ENCODE results near the gene GPR39.

Gene GPR39

DNA sequence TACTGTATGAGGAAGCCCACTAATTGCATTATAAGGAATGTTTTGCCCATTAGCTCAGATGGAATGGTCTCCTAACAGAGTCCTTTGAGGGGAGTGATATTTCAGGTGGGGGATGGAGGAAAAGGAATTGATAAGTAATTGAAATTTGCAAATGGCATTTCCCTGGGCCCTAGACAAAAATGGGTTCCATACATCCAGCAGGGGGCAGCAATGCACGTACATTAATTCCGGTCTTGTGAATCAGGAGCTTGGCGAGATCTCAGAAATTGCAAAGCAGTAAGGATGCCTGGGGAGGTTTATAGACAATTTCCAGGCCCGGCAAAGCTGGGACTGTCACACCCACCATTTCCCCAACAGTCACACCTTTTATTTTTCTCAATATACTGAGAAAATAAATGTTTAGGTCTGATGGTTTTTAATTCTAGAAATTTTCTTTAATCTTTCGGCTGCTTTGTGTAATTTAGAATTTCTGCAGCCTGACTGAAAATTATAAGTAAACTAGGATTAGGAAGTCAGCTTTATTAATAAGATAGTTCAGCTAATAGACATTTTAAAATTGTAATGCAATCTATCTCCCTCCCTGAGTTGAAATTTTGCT lies 130.6 kb downstream of the GPR39 start:
- H3K4me1 ChIP-seq = no peaks in the 10 kb centered on the region
- no peaks in the 10 kb centered on the region for H3K36me3 ChIP-seq
- no peak overlapping the region for H3K4me3 ChIP-seq
- intact Hi-C loops (cut with DNase I; ENCODE audit: low total_unique reads) = no loop called here
- no peaks in the 10 kb centered on the region for H3K9me3 ChIP-seq
- no peak overlapping the region for H3K27ac ChIP-seq
- DNase-seq = peak in 1 of 2 donors; percentile 63
- TF ChIP-seq, protein P1, sequence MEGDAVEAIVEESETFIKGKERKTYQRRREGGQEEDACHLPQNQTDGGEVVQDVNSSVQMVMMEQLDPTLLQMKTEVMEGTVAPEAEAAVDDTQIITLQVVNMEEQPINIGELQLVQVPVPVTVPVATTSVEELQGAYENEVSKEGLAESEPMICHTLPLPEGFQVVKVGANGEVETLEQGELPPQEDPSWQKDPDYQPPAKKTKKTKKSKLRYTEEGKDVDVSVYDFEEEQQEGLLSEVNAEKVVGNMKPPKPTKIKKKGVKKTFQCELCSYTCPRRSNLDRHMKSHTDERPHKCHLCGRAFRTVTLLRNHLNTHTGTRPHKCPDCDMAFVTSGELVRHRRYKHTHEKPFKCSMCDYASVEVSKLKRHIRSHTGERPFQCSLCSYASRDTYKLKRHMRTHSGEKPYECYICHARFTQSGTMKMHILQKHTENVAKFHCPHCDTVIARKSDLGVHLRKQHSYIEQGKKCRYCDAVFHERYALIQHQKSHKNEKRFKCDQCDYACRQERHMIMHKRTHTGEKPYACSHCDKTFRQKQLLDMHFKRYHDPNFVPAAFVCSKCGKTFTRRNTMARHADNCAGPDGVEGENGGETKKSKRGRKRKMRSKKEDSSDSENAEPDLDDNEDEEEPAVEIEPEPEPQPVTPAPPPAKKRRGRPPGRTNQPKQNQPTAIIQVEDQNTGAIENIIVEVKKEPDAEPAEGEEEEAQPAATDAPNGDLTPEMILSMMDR (IDR thresholded peaks at IDR 0.05) = peak; percentile 39 to 42
- no peaks in the 10 kb centered on the region for H3K27me3 ChIP-seq

DNA sequence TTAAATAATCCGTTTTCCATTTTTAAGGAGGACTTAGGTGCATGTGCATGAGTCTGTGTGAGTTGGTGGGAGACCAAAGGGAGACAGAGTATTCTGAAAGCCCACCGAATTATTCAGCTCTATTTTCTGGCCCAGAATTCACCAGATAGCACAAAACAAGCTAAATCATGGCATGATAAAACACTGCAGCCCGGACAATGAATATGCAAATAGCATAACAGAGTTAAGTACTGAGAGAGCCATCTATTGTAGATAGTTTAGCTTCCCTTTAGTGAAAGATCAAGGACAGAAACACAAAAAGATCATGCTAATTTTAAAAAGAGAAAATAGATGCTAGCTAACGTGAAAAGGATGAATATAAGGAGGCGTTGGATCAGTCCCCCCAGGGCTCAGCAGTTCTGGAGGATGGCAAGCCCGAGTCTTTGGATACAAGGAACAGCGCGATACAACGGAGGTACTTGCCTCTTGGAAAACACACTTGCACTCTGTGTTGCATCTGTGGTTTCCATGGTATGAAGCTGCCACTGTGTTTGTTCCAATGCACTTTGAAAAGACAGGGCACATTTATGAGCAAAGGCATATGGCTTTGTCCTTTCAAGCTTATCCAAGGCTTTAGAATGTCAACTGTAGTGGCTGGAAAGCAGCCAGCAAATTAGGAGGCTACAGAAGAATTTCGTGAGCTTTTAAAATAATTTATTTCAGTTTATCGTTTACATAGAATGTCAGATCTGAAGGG lies 133.5 kb downstream of the GPR39 start:
- TF ChIP-seq, protein P1 (IDR thresholded peaks at IDR 0.05) = no peak
- H3K9me3 ChIP-seq = no peaks in the 10 kb centered on the region
- intact Hi-C loops (cut with DNase I; ENCODE audit: low total_unique reads) = no loop called here
- H3K36me3 ChIP-seq = no peaks in the 10 kb centered on the region
- H3K4me1 ChIP-seq = no peaks in the 10 kb centered on the region
- DNase-seq = no peak
- no peak overlapping the region for H3K4me3 ChIP-seq
- no peak overlapping the region for H3K27ac ChIP-seq
- H3K27me3 ChIP-seq = no peaks in the 10 kb centered on the region

DNA sequence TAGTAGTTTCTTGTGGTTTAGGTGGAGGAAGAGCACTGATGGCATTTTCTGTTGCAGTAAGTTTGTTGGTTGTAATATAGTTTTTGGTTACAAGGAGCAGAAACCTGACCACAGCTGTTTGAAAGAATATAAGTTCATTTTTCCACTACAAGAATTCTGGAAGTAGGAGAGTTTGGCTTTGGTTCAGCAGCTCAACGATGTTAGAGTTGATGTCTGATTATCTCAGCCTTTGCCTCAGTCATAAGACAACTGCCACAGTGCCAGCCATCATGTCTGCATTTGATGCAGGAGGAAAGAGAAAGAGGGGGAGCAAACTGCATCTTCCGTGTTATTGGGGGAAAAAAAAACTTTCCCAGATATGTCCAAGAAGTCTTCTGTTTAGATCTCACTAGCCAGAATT lies 134.3 kb downstream of the GPR39 start:
- H3K4me1 ChIP-seq = no peaks in the 10 kb centered on the region
- H3K9me3 ChIP-seq = no peaks in the 10 kb centered on the region
- H3K27ac ChIP-seq = no peak overlapping the region
- no peak for DNase-seq
- intact Hi-C loops (cut with DNase I; ENCODE audit: low total_unique reads) = no loop called here
- H3K4me3 ChIP-seq = no peak overlapping the region
- TF ChIP-seq, protein P1 (IDR thresholded peaks at IDR 0.05) = no peak
- no peaks in the 10 kb centered on the region for H3K27me3 ChIP-seq
- H3K36me3 ChIP-seq = no peaks in the 10 kb centered on the region

DNA sequence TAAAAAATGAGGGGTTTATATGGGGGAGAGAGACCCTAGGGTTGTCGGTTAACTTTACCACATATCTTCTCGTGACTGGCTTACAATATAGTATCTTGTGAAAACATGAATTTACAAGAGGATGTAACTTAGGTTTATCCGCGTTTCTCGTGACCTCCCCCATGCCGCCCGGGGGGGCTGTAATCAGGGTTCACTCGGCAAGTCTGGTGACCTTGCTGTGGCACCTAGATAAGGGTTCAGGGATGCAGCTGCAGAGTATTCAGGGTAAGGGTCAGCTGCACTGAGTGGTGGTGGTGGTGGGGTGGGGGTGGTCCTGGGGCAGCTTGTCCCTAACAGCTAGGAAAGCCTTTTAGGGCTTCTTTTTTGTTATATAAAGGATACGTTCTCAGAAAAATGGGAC lies 141.1 kb downstream of the GPR39 start:
- TF ChIP-seq, protein P1 (IDR thresholded peaks at IDR 0.05) = no peak
- no peak for DNase-seq
- Histone ChIP-seq H3K4me1 (no peaks in the 10 kb centered on the region), H3K27ac (no peak overlapping the region), H3K36me3 (no peaks in the 10 kb centered on the region), H3K9me3 (no peaks in the 10 kb centered on the region), H3K4me3 (no peak overlapping the region), H3K27me3 (no peaks in the 10 kb centered on the region)
- intact Hi-C loops (cut with DNase I; ENCODE audit: low total_unique reads) = no loop called here

DNA sequence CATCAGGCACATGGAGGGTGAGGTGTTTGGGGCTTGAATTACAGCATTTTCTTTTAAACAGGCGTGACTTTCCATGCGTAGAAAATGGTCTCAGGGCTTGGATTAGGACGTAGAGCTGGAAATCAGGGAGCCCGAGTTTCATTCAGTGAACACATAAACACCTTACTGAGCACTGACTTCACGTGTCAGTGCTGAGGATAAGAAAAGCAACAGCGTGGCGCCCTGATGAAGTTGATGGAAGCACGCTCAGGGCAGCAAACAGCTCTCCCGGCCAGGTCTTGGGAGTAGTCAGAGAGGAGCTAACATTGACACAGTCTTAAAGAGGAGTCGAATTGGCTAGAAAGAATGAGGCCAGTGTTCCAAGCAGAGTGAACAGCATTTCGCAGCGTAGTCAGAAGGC lies 142.7 kb downstream of the GPR39 start:
- intact Hi-C loops (cut with DNase I; ENCODE audit: low total_unique reads) = no loop called here
- H3K4me3 ChIP-seq = no peak overlapping the region
- no peaks in the 10 kb centered on the region for H3K27me3 ChIP-seq
- H3K4me1 ChIP-seq = no peaks in the 10 kb centered on the region
- no peaks in the 10 kb centered on the region for H3K36me3 ChIP-seq
- DNase-seq = no peak
- TF ChIP-seq, protein P1 (IDR thresholded peaks at IDR 0.05) = no peak
- no peaks in the 10 kb centered on the region for H3K9me3 ChIP-seq
- no peak overlapping the region for H3K27ac ChIP-seq

Measured in tibial artery (tissue), 4 donors.